H1 (cell line): ENCODE data around the gene HOXD12. TPM values are rescaled to one million over a fixed set of nuclear protein-coding genes. Genes with fewer than 3 reads are reported as not detected.
A peak's percentile ranks its signal among the peaks of the same experiment; 100 is the strongest.

Source experiments
- CTCF ChIA-PET: fragments of 300-600 bp; sonication (Branson Sonifier 250); formaldehyde crosslinking; loops from one replicate; lab custom pipeline; 2021; ENCODE audit not compliant: partially characterized antibody; lab: Charles Lee
- POLR2A ChIA-PET: fragments of 300-600 bp; sonication (Branson Sonifier 250); formaldehyde crosslinking; loops from one replicate; lab custom pipeline; 2021; ENCODE audit warnings: inconsistent platforms; ENCODE audit not compliant: partially characterized antibody; lab: Charles Lee
- DNase-seq, 2 experiments: peaks; one replicate each; pipeline versions ENCODE4 v3.0.0 to v3.0.0-alpha.2; 2010 to 2022; ENCODE audit warnings: low spot score in 2 of 2, low read depth in 1 of 2, mixed read lengths in 1 of 2
- FAIRE-seq: peaks from 2 replicates; lab custom pipeline; 2011; peaks lifted over from hg19 to GRCh38; lab: Jason Lieb, UNC
- H2AFZ ChIP-seq: 2 replicates; pipeline ENCODE4 v1.8.1; 2012; ENCODE audit warnings: low read length, inconsistent platforms
- H2AK5ac ChIP-seq: 2 replicates; pipeline ENCODE4 v1.6.1; 2013; ENCODE audit warnings: low read depth, low read length
- H2BK120ac ChIP-seq: replicated peaks from 2 replicates; pipeline ENCODE3; 2013; ENCODE audit warnings: low read depth, low read length, inconsistent platforms
- H2BK12ac ChIP-seq: 2 replicates; pipeline ENCODE4 v1.6.1; 2013; ENCODE audit warnings: low read depth, low read length
- H2BK15ac ChIP-seq: 2 replicates; pipeline ENCODE4 v1.6.1; 2013; ENCODE audit warnings: low read length
- H2BK20ac ChIP-seq: 2 replicates; pipeline ENCODE4 v1.6.1; 2013; ENCODE audit warnings: low read length
- H2BK5ac ChIP-seq: 2 replicates; pipeline ENCODE4 v1.6.1; 2013; ENCODE audit warnings: low read depth, low read length
- H3K14ac ChIP-seq: 2 replicates; pipeline ENCODE4 v1.6.1; 2013; ENCODE audit warnings: inconsistent platforms; ENCODE audit not compliant: insufficient read length
- H3K18ac ChIP-seq: 2 replicates; pipeline ENCODE4 v1.6.1; 2013; ENCODE audit warnings: low read length; ENCODE audit errors: extremely low read depth
- H3K23ac ChIP-seq: 2 replicates; pipeline ENCODE4 v1.6.1; 2013; ENCODE audit warnings: inconsistent platforms; ENCODE audit not compliant: insufficient read length
- H3K23me2 ChIP-seq: 2 replicates; pipeline ENCODE4 v1.6.1; 2013; ENCODE audit warnings: low read depth, low read length
- H3K27ac ChIP-seq: 2 replicates; pipeline ENCODE4 v1.6.1; 2011; ENCODE audit warnings: low read depth, low read length, inconsistent platforms
- H3K27me3 ChIP-seq, 4 experiments: replicated peaks in 1 of 4; 1 replicate in 1 of 4; 2 replicates in 3 of 4; pipeline versions ENCODE4 v1.6.1 to v1.8.1; 2011 to 2013; ENCODE audit warnings: low read length in 3 of 4, mild to moderate bottlenecking in 3 of 4, inconsistent platforms in 2 of 4, mixed read lengths in 2 of 4, moderate library complexity in 1 of 4; ENCODE audit not compliant: control insufficient read depth in 3 of 4, insufficient read depth in 3 of 4; ENCODE audit errors: extremely low read depth in 1 of 4
- H3K36me3 ChIP-seq, 4 experiments: 2 replicates each; pipeline versions ENCODE4 v1.6.1 to v1.8.1; 2011 to 2013; ENCODE audit warnings: mild to moderate bottlenecking in 4 of 4, low read length in 3 of 4, moderate library complexity in 2 of 4, control low read depth in 1 of 4, inconsistent platforms in 1 of 4; ENCODE audit not compliant: insufficient read depth in 4 of 4, control insufficient read depth in 2 of 4
- H3K4ac ChIP-seq: replicated peaks from 2 replicates; pipeline ENCODE3; 2013; ENCODE audit warnings: low read length, low read depth, mixed read lengths, inconsistent platforms; ENCODE audit not compliant: insufficient read length
- H3K4me1 ChIP-seq, 4 experiments: replicated peaks in 1 of 4; 1 replicate in 1 of 4; 2 replicates in 3 of 4; pipeline versions ENCODE4 v1.6.1 to v1.8.1; 2011 to 2013; ENCODE audit warnings: low read length in 3 of 4, inconsistent platforms in 2 of 4, mixed read lengths in 1 of 4; ENCODE audit not compliant: insufficient read depth in 4 of 4, control insufficient read depth in 3 of 4
- H3K4me2 ChIP-seq, 2 experiments: 2 replicates each; pipeline versions ENCODE4 v1.6.1 to v1.8.1; 2011 to 2013; ENCODE audit warnings: low read depth in 2 of 2, low read length in 2 of 2, control low read depth in 1 of 2, inconsistent platforms in 1 of 2, mild to moderate bottlenecking in 1 of 2; ENCODE audit not compliant: insufficient read depth in 1 of 2
- H3K4me3 ChIP-seq, 4 experiments: fragments of 200-600, 300-600 bp in 1 of 4; sonication (generic), shearing (Covaris generic), sonication (Bioruptor Twin) in 1 of 4; 2 replicates each; pipeline versions ENCODE4 v1.5.1 to v1.8.1; 2011 to 2016; ENCODE audit warnings: low read length in 4 of 4, low read depth in 3 of 4, control low read depth in 2 of 4, inconsistent platforms in 2 of 4, mild to moderate bottlenecking in 2 of 4, mixed read lengths in 1 of 4, moderate library complexity in 1 of 4; ENCODE audit not compliant: insufficient read depth in 2 of 4; ENCODE audit errors: extremely low read depth in 1 of 4
- H3K56ac ChIP-seq: replicated peaks from 2 replicates; pipeline ENCODE3; 2013; ENCODE audit warnings: low read depth, mild to moderate bottlenecking, mixed read lengths, low read length, inconsistent platforms; ENCODE audit not compliant: insufficient read length
- H3K79me1 ChIP-seq: 2 replicates; pipeline ENCODE4 v1.6.1; 2013; ENCODE audit warnings: low read depth, low read length, control low read depth
- H3K79me2 ChIP-seq, 2 experiments: 2 replicates each; pipeline versions ENCODE4 v1.6.1 to v1.8.1; 2012 to 2013; ENCODE audit warnings: low read length in 2 of 2, mild to moderate bottlenecking in 2 of 2, inconsistent platforms in 1 of 2; ENCODE audit not compliant: insufficient read depth in 2 of 2, control insufficient read depth in 1 of 2
- H3K9ac ChIP-seq, 4 experiments: replicated peaks in 1 of 4; 1 replicate in 1 of 4; 2 replicates in 3 of 4; pipeline versions ENCODE4 v1.6.1 to v1.8.1; 2011 to 2013; ENCODE audit warnings: low read depth in 3 of 4, low read length in 3 of 4, control low read depth in 2 of 4, mild to moderate bottlenecking in 2 of 4, moderate library complexity in 2 of 4, inconsistent platforms in 1 of 4; ENCODE audit errors: extremely low read depth in 1 of 4
- H3K9me3 ChIP-seq, 2 experiments: 2 replicates each; pipeline versions ENCODE4 v1.6.1 to v1.8.1; 2012 to 2013; ENCODE audit warnings: mild to moderate bottlenecking in 2 of 2, moderate library complexity in 2 of 2, control low read depth in 1 of 2, inconsistent platforms in 1 of 2, low read depth in 1 of 2, low read length in 1 of 2, mixed read lengths in 1 of 2; ENCODE audit not compliant: insufficient read depth in 2 of 2
- H4K20me1 ChIP-seq, 2 experiments: replicated peaks in 1 of 2; 2 replicates each; pipeline versions ENCODE3 to v1.8.1; 2011 to 2013; ENCODE audit warnings: inconsistent platforms in 2 of 2, low read length in 2 of 2, mild to moderate bottlenecking in 1 of 2; ENCODE audit not compliant: insufficient read depth in 2 of 2, control insufficient read depth in 1 of 2
- H4K5ac ChIP-seq: 2 replicates; pipeline ENCODE4 v1.6.1; 2013; ENCODE audit warnings: low read length, low read depth, mixed read lengths, inconsistent platforms; ENCODE audit not compliant: insufficient read length
- H4K8ac ChIP-seq: 2 replicates; pipeline ENCODE4 v1.8.0; 2013; ENCODE audit warnings: mild to moderate bottlenecking, moderate library complexity, low read length, inconsistent platforms; ENCODE audit not compliant: insufficient read depth; ENCODE audit errors: extremely low read depth
- H4K91ac ChIP-seq: replicated peaks from 2 replicates; pipeline ENCODE3; 2013; ENCODE audit warnings: low read length, mixed read lengths, inconsistent platforms; ENCODE audit not compliant: insufficient read length
- CEBPB ChIP-seq: IDR thresholded peaks from 2 replicates; pipeline ENCODE4 v1.6.1; 2012; ENCODE audit warnings: low read depth, low read length
- EZH2 ChIP-seq: fragments of 200-600 bp; sonication (generic); IDR thresholded peaks from 2 replicates; pipeline ENCODE4 v1.7.1; 2012; ENCODE audit warnings: low read depth, mild to moderate bottlenecking, moderate library complexity, low read length, inconsistent platforms; ENCODE audit not compliant: severe bottlenecking
- JUN ChIP-seq: IDR thresholded peaks from 2 replicates; pipeline ENCODE4 v1.6.1; 2011; ENCODE audit warnings: low read depth, mild to moderate bottlenecking, improper control_type of control experiment, low read length
- KDM1A ChIP-seq: fragments of 200-600, 300-600 bp; sonication (generic); IDR thresholded peaks from 2 replicates; pipeline ENCODE4 v1.7.1; 2016; ENCODE audit warnings: mild to moderate bottlenecking, low read length, borderline replicate concordance
- SP2 ChIP-seq: IDR thresholded peaks from 2 replicates; pipeline ENCODE4 v1.6.1; 2012; ENCODE audit warnings: mild to moderate bottlenecking, low read length, inconsistent platforms
- TAF1 ChIP-seq: IDR thresholded peaks from 2 replicates; pipeline ENCODE4 v1.6.1; 2011; ENCODE audit warnings: mild to moderate bottlenecking, low read depth, low read length
- USF2 ChIP-seq: IDR thresholded peaks from 2 replicates; pipeline ENCODE4 v1.6.1; 2011; ENCODE audit warnings: low read length, improper control_type of control experiment
- WGBS, 2 experiments: shearing (Covaris generic) in 1 of 2; methylation state at CpG; one replicate each; pipeline versions ENCODE4 v1.1.6 to v1.1.7; 2013 to 2015; ENCODE audit warnings: low lambda C conversion rate in 2 of 2, mixed read lengths in 2 of 2, inconsistent platforms in 1 of 2, low coverage in 1 of 2, missing lambda C conversion rate in 1 of 2; ENCODE audit not compliant: insufficient replicate concordance in 2 of 2, insufficient coverage in 1 of 2, insufficient read length in 1 of 2; ENCODE audit errors: extremely low coverage in 1 of 2, missing lambda C conversion rate in 1 of 2; 5-methylcytosine and 5-hydroxymethylcytosine counted together
- polyA plus RNA-seq, 7 experiments: library from polyadenylated mRNA; depleted of rRNA in 3 of 7; stranded (reverse) in 5 of 7; unstranded in 2 of 7; fragments of >200 nt in 5 of 7; fragments of 200-250 nt in 2 of 7; gene quantifications; 1 replicate in 5 of 7; 2 replicates in 1 of 7; 4 replicates in 1 of 7; pipeline versions ENCODE4 v1.2.1 to v1.2.3, GENCODE V29; 2011 to 2013; ENCODE audit warnings: missing spikeins in 2 of 7, mixed read lengths in 2 of 7
- total RNA-seq: library from RNA; stranded (reverse); fragmentation: NEBNext Ultra II Directional; extraction: Animal tissue kit (Norgen Biotek cat#: 25700); gene quantifications from 2 replicates; pipeline ENCODE4 v1.2.1, GENCODE V29; 2021
- TF ChIP-seq, protein P1 (sequence below), 3 experiments: IDR thresholded peaks; 1 replicate in 2 of 3; 2 replicates in 1 of 3; pipeline versions ENCODE4 v1.5.1 to v1.6.1; 2011; ENCODE audit warnings: low read length in 3 of 3, mild to moderate bottlenecking in 3 of 3, inconsistent platforms in 2 of 3, low read depth in 1 of 3, moderate library complexity in 1 of 3; ENCODE audit not compliant: insufficient read depth in 1 of 3; ENCODE audit errors: control extremely low read depth in 1 of 3

The HOXD12 gene
- total and polyA plus RNA-seq, 2 of the 8 experiments (the other 6 are each of a cell fraction or from before 2014, with no cell fraction given) = not detected

- peaks cover 0 to 24% (median 13%) of the 10 kb centered on the region in 4 experiments; a peak in 5 of 7 replicates for H3K4me1 ChIP-seq
- no peak overlapping the region for H3K56ac ChIP-seq
- peak overlapping the region; percentile 79; the same call in 1 of the 2 replicates for H4K8ac ChIP-seq
- FAIRE-seq (no peak), DNase-seq (peak in 1 of 2 experiments; percentile 67)
- H3K27ac ChIP-seq = no peak overlapping the region
- peaks cover 0 to 4% (median 0%) of the 10 kb centered on the region in 4 experiments; a peak in 1 of 8 replicates for H3K36me3 ChIP-seq
- H2BK12ac ChIP-seq = peak overlapping the region; percentile 94; the same call in 1 of the 2 replicates
- no peaks in the 10 kb centered on the region for H3K9me3 ChIP-seq
- peak overlapping the region in 1 of 4 experiments; percentile 50; a peak in 2 of 8 replicates for H3K4me3 ChIP-seq
- H3K4ac ChIP-seq = no peak overlapping the region
- H3K14ac ChIP-seq = no peak overlapping the region
- no peak overlapping the region; the same call in none of the 2 replicates for H3K18ac ChIP-seq
- ChIA-PET CTCF (interaction anchor here (0.6 to 4.6 kb wide), 12 partner anchors 8 to 1923 kb away, joined by 3 to 20 read pairs (median 7); partner anchors contain the start of gene HOXD10), POLR2A (interaction anchor here (0.6 to 2.5 kb wide), 6 partner anchors 8 to 82 kb away, joined by 3 to 12 read pairs (median 4); no protein-coding TSS in a partner anchor)
- peaks cover 12 to 47% of the 10 kb centered on the region in 2 experiments for H4K20me1 ChIP-seq
- peak overlapping the region; percentile 88; the same call in 1 of the 2 replicates for H2BK15ac ChIP-seq
- H2AFZ ChIP-seq = no peak overlapping the region
- H3K9ac ChIP-seq = no peak overlapping the region
- WGBS, 2 experiments = 4% methylated on average over 23 of the region's 25 CpGs; no CpG with 5 or more reads in 1 of the 2 experiments
- no peaks in the 10 kb centered on the region for H3K79me2 ChIP-seq
- H3K27me3 ChIP-seq = peaks cover 98 to 99% (median 99%) of the 10 kb centered on the region in 4 experiments
- no peak overlapping the region for H4K5ac ChIP-seq
- H2BK20ac ChIP-seq = no peak overlapping the region
- no peak overlapping the region for H3K23ac ChIP-seq
- H3K23me2 ChIP-seq = 0 out of 2 replicates have a peak, but pooled peaks cover 2% of the 10 kb centered on the region
- no peak overlapping the region for H4K91ac ChIP-seq
- H2BK5ac ChIP-seq = 0 out of 2 replicates have a peak overlapping the region, but pooled peaks have one; percentile 24
- H3K4me2 ChIP-seq = peak overlapping the region; percentile 42 to 62; a peak in 3 of 4 replicates
- no peak overlapping the region for H2BK120ac ChIP-seq
- no peaks in the 10 kb centered on the region for H3K79me1 ChIP-seq
- no peak overlapping the region for H2AK5ac ChIP-seq
- no peak for TF ChIP-seq SP2
- no peak for TF ChIP-seq USF2
- peak; percentile 78 for TF ChIP-seq EZH2
- TF ChIP-seq TAF1 = no peak
- no peak for TF ChIP-seq CEBPB
- TF ChIP-seq, protein P1, sequence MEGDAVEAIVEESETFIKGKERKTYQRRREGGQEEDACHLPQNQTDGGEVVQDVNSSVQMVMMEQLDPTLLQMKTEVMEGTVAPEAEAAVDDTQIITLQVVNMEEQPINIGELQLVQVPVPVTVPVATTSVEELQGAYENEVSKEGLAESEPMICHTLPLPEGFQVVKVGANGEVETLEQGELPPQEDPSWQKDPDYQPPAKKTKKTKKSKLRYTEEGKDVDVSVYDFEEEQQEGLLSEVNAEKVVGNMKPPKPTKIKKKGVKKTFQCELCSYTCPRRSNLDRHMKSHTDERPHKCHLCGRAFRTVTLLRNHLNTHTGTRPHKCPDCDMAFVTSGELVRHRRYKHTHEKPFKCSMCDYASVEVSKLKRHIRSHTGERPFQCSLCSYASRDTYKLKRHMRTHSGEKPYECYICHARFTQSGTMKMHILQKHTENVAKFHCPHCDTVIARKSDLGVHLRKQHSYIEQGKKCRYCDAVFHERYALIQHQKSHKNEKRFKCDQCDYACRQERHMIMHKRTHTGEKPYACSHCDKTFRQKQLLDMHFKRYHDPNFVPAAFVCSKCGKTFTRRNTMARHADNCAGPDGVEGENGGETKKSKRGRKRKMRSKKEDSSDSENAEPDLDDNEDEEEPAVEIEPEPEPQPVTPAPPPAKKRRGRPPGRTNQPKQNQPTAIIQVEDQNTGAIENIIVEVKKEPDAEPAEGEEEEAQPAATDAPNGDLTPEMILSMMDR (IDR thresholded peaks at IDR 0.05; ENCODE audit: control extremely low read depth in 1 of 3, insufficient read depth in 1 of 3, low read depth in 1 of 3, low read length in 3 of 3) = no peak
- TF ChIP-seq JUN = no peak
- TF ChIP-seq KDM1A = no peak
Observed at GRCh38 chr2:176105078-176105729, 5.6 kb downstream of the HOXD12 start.
